ENCODE data around the gene FAM168A.
A peak's percentile ranks its signal among the peaks of the same experiment; 100 is the strongest.

Gene FAM168A

DNA sequence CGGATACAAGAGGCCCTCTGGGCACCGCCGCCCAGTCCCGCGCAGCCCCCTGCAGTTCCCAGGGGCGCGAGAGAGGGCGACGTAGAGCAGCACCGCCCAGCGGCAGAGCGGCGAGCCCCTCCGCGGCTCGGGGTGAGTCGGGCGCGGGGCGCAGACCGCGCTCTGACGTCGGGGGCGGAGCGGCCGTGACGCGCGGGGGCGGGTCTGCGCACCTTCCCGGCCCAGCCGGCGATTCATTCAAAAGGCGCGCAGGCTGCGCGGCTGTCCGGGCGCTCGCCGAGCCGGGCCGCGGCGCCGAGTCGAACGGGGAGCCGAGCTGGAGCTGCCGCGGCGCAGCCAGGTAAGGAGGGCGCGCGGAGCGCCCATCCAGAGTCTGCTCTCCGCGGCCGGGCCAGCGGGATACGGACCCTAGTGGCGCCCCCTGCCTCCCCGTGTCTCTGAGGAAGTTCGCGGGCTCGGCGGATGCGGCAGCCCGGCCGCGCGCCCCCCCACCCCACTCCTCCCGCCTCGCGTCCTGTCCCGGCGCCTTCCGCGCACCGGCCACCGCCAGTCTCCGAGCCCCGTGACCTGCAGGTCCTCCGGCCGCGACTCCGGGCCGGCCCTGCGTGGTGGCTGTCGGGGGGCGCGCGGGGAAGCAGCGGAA is 221.6 kb downstream of the FAM168A start, which contains the start of gene RELT:
RELT (plus strand) TSS at position 240 of the 643 bp plus-strand sequence. CDS start 12,738 bp downstream, outside the sequence.
- DNase-seq = peak in 50 of 51 donors; percentile 28 to 92 (median 76)

DNA sequence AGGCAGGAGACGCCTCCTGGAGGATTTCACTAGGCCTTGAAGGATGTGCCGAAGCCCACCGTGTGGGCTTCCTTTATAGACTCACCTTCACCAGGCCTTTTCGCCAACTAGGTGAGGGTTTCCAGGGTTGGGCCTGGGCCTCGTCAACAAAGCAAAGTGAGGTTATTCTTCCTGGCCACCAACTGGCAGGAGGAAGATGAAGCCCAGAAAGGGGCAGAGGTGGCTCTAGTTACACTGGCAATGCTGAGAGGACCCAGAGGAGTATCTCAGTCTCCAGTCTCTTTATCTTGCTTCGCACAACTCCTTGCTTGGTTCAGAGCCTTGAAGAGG is 222.1 kb downstream of the FAM168A start:
- DNase-seq = no peak

DNA sequence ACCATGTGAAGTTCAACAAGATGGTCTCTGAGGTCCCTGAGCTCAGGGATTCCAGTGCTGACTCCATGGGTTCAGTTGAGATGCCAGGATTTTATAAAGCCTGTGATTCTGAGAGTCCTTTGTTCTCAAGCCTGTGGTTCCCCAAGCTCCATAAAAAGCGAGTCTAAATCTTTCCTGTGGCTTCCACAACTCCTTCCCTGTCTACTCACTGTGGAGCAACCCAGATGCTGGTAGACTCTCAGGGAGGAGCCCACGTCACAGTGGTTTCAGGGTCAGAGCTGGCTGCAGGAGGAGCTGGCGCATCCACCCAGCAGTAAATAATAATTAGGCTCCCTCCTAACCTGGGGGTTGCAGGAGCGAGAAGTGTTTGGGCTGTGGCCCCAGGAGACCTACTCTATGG is 223.8 kb downstream of the FAM168A start:
- DNase-seq = peak in 1 of 51 donors; percentile 15

DNA sequence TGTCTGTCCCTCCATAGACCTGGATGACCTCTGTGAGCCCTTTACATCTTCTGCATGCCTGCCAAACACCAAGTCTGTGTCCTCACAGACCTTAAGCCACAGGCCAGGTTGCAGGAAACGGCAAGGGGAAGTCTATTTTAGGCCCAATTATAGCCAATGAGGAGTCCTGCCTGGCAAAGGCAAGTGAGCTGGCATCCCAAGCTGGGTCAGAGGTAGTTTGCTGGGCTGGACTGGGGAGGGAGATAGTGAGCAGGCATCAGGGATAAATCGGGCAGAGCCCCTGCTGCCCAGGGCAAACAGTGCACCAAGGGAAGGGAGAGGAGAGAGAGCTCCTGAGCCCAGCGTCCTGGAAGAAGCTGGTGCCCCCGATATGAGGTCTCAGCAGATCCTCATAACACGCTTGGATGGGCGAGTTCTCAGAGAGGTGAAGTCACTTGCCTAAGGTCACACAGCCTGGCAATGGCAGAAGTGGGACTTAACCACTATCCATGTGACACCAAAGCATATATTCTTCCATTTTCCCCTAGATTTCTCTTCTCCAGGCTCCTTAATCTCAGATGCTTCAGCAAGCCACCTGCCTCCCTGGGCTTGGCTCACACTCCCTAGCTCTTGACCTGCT is 225.4 kb downstream of the FAM168A start:
- no peak for DNase-seq

DNA sequence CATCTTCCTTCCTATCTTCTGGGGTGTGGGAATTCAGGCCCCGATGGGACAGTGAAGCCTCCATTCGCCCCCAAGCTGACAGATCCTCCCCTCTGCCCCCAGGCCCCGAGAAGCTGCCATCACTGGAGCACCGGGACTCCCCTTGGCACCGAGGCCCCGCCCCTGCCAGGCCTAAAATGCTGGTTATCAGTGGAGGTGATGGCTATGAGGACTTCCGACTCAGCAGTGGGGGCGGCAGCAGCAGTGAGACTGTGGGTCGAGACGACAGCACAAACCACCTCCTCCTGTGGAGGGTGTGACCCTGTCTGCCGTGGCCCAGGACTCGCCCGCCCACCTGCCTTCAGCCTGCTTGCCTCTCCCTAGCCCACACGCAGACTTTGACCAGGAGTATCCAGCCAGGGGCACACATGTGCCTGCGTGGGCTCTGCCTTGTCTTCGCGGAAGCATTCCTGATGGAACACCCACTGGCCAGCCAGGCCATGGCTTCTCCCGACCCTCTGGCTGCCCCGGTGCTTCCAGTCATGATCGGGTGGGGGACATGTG is 230.4 kb downstream of the FAM168A start:
- no peak for DNase-seq

DNA sequence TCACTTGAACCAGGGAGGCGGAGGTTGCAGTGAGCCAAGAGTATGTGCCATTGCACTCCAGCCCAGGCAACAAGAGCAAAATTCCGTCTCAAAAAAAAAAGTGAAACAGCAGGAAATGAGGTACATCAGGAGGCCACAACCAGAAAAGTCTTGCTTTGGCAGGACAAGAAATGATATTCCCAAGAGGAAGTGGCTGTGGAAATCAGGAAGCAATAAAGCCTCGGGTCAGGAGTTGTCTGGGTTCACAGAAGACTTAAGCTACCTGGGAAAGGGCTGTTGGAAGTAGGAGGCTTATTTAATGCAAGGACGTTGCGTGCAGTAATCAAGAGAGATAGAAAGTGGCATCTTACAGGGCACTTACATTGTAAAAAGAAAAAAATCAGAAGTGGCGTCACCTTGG is 231.0 kb downstream of the FAM168A start:
- DNase-seq = no peak

DNA sequence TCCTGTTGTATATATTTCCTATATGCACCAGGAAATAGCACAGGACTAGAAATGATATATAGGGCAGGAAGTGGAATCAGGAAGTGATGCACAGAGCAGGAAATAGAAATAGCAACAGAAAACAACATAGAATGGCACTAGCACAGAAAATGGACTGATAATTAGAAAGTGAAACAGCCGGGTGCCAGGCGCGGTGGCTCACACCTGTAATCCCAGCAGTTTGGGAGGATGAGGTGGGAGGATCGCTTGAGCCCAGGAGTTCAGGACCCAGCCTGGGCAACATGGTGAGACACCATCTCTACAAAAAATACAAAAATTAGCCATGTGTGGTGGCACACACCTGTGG is 231.7 kb downstream of the FAM168A start:
- DNase-seq = no peak

DNA sequence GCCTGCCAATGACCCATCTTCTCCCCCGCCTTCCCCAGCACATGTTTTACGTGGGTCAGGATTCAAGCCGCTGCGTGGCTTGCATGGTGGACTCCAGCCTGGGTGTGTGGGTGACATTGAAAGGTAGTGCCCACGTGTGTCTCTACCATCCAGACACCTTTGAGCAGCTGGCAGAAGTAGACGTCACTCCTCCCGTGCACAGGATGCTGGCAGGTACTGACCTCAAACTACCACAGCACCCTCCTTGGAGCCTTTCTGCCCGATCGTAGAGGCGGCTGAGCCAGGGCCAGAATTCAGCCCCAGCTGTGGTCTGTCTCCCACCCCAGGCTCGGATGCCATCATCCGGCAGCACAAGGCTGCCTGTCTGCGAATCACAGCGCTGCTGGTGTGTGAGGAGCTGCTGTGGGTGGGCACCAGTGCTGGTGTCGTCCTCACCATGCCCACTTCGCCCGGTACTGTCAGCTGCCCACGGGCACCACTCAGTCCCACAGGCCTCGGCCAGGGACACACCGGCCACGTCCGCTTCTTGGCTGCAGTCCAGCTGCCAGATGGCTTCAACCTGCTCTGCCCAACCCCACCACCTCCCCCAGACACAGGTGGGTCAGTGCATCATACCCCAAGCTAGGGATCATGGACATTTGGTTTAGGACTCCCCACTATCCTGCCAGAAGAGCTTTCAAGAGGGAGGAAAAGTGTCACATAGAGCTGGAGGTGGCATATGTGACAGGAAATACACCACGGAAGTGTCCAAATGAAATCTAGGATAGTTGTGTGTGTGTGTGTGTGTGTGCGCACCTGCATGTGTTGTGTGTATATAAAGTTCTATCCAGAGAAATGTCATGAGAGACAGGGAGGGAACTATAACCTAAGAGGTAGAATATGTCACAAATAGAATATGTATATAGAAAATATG is 232.3 kb downstream of the FAM168A start:
- no peak for DNase-seq

DNA sequence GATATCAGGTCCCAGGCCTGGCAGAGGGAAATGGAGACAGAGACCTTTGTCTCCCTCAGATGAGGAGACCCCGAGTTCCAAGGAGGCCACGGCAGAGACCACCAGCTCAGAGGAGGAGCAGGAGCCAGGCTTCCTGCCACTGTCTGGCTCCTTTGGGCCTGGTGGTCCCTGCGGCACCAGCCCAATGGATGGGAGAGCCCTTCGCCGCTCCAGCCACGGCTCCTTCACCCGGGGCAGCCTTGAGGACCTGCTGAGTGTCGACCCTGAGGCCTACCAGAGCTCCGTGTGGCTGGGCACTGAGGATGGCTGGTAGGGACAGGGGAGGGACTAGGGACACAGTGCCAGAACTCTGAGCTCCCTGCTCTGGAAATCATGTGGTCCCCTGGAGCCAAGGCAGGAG is 234.8 kb downstream of the FAM168A start:
- no peak for DNase-seq

DNA sequence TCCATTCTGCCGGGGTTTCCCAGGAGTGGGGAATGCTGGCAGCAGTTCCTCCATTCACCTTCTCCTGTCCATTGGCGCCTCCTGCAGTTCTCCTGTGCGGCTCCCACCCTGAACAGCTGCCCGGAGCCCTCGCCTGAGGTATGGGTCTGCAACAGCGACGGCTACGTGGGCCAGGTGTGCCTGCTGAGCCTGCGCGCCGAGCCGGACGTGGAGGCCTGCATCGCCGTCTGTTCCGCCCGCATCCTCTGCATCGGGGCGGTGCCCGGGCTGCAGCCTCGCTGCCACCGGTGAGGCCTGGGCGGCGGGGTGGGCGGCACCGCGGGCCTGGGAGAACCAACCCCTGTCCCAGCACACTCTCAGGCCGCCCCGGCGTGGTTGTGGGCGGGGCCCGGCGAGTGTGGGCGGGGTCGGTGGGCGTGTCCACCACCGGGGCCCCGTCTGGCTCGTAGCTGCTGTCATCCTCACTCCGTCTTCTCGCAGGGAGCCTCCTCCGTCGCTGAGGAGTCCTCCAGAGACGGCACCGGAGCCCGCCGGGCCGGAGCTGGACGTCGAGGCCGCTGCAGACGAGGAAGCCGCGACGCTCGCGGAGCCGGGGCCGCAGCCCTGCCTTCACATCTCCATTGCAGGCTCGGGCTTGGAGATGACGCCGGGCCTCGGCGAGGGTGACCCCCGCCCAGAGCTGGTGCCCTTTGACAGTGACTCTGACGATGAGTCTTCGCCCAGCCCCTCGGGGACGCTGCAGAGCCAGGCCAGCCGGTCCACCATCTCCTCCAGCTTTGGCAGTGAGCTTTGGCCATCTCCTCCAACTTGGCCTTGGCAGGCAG is 235.7 kb downstream of the FAM168A start:
- DNase-seq = no peak

DNA sequence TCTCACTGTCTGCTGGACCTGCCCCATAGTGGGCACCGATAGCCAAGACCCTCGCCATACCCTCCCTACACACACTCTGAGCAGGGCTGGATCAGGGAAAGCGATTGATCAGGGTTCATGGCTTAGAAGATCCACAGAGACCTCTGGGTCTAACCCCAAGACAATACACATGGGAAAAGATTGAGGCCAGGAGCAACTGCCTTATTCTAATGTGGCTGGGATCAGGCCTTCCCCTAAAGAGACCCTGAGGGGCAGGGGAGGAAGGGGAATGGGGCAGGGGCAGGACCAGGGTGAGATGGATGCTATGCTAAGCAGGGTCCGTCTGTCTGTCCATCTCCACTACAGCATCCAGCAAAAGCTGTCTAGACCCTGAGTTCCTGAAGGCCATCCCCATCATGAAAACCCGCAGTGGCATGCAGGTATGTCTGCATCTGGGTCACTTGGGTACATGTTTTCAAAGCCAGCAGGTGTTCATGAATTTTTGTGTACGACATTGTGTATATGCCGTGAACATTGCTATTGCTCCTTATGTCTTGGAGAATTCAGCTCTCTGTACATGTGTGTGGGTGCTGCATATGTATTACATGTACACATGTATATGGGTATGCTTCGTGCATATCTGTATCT is 237.1 kb downstream of the FAM168A start:
- DNase-seq = no peak

DNA sequence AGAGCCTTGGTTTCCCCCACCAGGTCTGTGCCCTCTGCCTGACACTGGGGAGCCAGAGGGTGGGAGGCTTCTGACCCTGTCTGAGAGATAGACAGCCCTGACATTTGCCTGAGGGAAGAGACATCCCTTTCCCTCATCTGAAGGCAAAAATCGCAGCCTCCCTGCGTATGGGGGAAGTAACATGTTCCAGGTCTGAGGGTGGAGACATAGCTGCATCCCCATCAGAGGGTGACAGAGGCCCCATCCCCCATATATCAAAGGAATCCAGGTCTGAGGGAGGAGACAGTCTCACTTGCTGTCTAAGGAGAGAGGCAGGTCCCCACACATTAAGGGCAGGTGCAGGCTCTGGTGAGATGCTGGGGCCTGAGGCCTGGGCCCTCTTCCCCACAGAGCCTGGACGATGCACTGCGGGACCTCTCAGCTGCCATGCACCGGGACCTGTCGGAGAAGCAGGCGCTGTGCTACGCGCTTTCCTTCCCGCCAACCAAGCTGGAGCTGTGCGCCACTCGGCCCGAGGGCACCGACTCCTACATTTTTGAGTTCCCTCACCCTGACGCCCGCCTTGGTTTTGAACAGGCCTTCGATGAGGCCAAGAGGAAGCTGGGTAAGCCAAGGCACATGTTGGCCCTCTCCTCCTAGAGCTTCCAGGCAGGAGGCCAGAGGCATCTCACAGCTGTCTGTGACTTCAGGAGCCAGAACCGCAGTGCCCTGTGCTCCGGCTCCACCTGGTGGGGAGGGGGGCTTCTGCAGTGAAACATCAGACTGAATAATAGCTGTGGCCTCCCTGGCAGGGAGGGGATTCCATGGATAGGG is 237.8 kb downstream of the FAM168A start:
- peak in 10 of 51 donors; percentile 18 to 41 (median 24) for DNase-seq

DNA sequence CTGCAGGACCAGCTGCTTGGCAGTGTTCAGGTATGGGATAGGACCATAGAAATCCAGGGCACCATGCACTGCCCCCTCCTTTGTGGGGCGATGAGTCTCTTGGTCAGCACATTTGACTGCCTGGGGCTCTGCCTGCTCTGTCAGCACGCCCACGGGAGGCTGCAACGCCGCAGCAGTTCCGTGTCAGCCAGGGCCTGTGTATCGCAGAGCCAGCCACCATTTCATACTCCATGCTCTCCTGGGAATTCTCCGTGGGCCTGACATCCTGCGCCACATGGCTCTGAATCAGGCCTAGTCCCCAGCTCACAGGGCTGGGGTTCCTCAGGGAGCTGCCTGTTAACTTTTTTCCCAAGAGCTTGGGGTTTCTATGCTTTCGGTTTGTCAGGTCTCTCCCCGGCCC is 238.6 kb downstream of the FAM168A start:
- no peak for DNase-seq

DNA sequence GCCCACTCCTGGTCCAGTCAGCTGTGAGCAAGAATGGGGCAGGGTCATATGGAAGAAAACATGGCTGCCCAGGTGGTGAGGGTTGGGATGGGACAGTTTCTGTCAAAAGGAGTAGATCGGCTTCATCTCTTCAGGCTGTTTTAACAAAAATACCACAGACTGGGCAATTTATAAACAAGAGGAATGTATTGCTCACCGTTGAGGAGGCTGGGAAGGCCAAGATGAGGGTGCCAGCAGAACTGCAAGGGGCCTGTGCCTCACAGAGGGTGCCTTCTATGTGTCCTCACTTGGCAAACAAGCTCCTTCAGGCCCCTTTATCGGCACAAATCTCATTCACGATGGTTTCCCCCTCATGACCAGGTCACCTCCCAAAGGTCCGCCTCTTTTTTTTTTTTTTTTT is 239.8 kb downstream of the FAM168A start:
- no peak for DNase-seq

DNA sequence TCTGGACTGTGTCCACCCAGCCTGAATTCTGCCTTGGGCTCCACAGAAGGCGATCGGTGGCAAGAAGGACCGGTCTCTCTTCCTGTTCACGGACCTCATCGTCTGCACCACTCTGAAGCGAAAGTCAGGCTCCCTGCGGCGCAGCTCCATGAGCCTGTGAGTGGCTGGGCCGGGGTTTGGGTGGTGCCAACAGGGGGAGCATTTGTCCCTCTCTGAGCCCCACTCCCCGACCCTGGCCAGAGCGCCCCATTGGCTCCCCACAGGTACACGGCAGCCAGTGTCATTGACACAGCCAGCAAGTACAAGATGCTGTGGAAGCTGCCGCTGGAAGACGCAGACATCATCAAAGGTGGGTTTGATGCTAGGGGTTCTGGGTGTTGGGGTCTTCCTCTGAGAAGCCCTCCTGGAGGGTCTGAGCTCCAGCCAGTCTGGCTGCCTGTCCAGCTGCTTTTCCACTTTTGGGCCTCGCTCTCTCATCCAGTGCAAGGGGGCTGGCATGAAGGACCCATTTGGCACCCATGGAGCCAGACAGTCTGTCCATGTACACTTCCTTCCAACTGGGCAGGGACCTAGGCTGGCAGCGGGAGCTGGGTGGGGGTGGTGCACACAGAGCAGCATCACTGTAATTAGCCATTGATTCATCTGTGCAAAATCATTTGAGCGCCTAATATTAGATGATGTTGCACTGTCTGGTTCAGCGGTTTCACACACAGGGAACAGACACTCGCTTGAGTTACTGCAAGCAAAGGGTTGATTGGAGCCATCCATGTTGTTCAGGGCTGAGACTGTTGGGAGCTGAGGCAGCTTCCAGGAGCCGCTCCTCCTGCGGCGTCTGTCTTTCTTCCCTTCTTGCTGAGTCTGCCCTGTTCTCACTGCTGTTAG is 240.7 kb downstream of the FAM168A start:
- no peak for DNase-seq

DNA sequence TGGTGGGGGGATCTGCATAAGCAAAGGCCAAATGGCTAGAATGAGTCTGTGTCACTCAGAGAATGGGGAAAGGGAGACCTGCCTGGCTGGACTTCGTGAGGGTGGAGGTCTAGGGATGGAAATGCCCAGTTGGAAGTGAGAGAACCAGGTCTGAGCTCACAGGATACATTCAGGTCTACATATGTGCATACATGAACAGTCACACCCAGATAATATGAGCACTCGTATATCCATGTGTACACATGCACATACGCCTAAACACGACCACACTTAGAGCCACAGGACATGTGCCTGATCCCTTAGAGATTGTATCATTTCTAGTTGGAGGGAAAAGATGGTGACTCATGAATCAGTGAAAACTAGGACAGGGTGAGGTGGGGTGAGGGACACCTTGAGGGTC is 242.8 kb downstream of the FAM168A start:
- DNase-seq = no peak

DNA sequence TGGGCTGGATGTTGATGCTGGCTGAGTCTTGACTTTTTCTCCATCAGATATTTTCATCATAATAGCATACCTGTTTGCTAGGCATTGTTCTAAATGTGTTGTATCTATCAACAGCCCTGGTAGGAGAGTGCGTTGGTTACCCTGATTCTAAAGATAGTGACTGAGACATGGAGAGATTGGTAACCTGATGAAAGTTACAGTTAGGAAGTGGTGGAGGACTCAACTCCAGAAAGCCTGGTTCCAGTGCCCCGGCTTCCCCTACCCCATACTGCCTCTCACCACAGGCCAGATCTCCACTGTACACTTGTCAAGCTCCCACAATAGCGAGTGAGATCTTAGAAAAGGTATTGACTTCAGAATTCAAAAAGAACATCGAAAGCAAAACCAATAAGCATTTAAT is 244.5 kb downstream of the FAM168A start:
- DNase-seq = no peak

DNA sequence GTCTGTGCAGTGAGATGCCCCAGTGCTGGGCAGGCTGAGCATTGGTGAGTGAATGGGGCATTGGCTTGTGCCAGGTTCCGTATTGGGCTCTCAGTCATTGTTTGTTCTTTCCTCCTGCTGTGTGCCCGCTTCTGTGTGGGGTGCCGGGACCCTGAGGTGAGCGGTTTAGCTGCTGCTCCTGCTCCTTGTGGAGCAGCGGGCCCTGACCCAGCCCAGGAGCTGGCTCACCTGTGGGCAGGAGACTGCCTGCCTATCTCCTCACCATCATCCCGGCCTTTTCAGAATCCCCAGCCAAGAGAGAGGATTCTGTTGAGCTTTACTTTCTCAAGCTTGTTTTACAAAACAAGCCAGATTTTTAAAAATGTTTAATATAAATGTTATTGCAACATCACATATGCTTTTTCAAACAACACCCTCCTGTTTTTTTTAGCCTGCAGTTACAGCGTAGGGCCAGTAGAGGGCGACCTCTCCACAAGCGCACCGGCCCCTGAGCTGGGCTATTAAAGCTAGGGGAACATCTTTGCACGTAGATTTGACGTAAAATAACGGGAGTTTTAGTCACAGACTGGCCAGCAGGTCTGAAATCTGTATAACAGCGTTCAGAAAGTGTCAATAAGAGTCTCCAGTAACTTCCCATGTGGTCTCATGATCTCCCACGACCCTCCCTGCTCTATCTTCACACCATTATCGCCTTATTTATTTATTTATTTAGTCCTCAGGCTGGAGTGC is 246.8 kb downstream of the FAM168A start:
- DNase-seq = peak in 31 of 51 donors; percentile 6 to 69 (median 29)

Data from hypothalamus (tissue), 51 donors.